Heart left ventricle (tissue), 16 donors: ENCODE data around the gene NDUFS8. TPM values are rescaled to one million over a fixed set of nuclear protein-coding genes. Genes with fewer than 3 reads are reported as not detected.

Experiments used
- ATAC-seq, 4 donors: fragments of 200-7000 bp; cut with Tn5 transposase; one replicate each; pipeline ENCODE4 v1.9.1; 2020 to 2022; ENCODE audit warnings: moderate library complexity in 4 of 4, mild to moderate bottlenecking in 3 of 4, moderate number of reproducible peaks in 1 of 4
- DNase-seq, 5 donors: peaks; one replicate each; pipeline ENCODE4 v3.0.0-alpha.2; 2020
- H3K27ac ChIP-seq, 12 donors: fragments of 200-600 bp; sonication (generic) in 4 of 12; one replicate each; pipeline versions ENCODE4 v1.5.0 to v1.8.0; 2016 to 2022; ENCODE audit warnings: mild to moderate bottlenecking in 2 of 12
- H3K27me3 ChIP-seq, 9 donors: fragments of 200-600 bp; sonication (generic) in 2 of 9; one replicate each; pipeline versions ENCODE4 v1.5.1 to v1.8.0; 2016 to 2022; ENCODE audit warnings: mild to moderate bottlenecking in 3 of 9
- H3K36me3 ChIP-seq, 9 donors: fragments of 200-600 bp; sonication (generic) in 2 of 9; one replicate each; pipeline versions ENCODE4 v1.5.0 to v1.8.0; 2018 to 2022; ENCODE audit warnings: mild to moderate bottlenecking in 2 of 9
- H3K4me1 ChIP-seq, 12 donors: fragments of 200-600 bp; sonication (generic) in 4 of 12; one replicate each; pipeline versions ENCODE4 v1.5.0 to v1.8.0; 2016 to 2022; ENCODE audit warnings: mild to moderate bottlenecking in 3 of 12
- H3K4me3 ChIP-seq, 12 donors: fragments of 200-600 bp; sonication (generic) in 4 of 12; one replicate each; pipeline versions ENCODE4 v1.5.0 to v1.8.0; 2017 to 2022; ENCODE audit warnings: mild to moderate bottlenecking in 9 of 12, moderate library complexity in 4 of 12
- H3K9me3 ChIP-seq, 12 donors: fragments of 200-600 bp; sonication (generic) in 4 of 12; one replicate each; pipeline versions ENCODE4 v1.5.0 to v1.8.0; 2016 to 2022; ENCODE audit warnings: mild to moderate bottlenecking in 1 of 12
- POLR2A ChIP-seq, 2 donors: fragments of 450-650 bp; IDR thresholded peaks; one replicate each; pipeline ENCODE4 v1.6.1; 2017; ENCODE audit warnings: antibody characterized with exemption in 2 of 2, mild to moderate bottlenecking in 2 of 2, moderate library complexity in 2 of 2
- WGBS, 4 donors: extraction: QIAGEN DNeasy Blood & Tissue Kit in 2 of 4; methylation state at CpG; one replicate each; pipeline versions ENCODE4 v1.1.5 to v1.1.7; 2013 to 2018; 5-methylcytosine and 5-hydroxymethylcytosine counted together
- intact Hi-C, 10 donors: fragments of 100-400 bp; cut with DNase I; formaldehyde crosslinking; loops; one replicate each; pipeline versions ENCODE4 v1.11.1 to v1.14.2; 2022
- polyA plus RNA-seq, 2 donors: library from polyadenylated mRNA; stranded (reverse); fragments of 200-250 nt; gene quantifications; one replicate each; pipeline ENCODE4 v1.2.3, GENCODE V29; 2013
- total RNA-seq, 9 donors: library from RNA; depleted of rRNA in 2 of 9; stranded (reverse); fragments of >200 nt in 2 of 9; fragmentation: NEBNext Ultra II Directional in 3 of 9; extraction: Animal tissue kit (Norgen Biotek cat#: 25700) in 3 of 9; gene quantifications; one replicate each; pipeline versions ENCODE4 v1.1.0 to v1.2.4, GENCODE V29; 2016 to 2023
- TF ChIP-seq, protein P1 (sequence below), 12 donors: fragments of 200-600 bp; sonication (generic) in 4 of 12; IDR thresholded peaks; one replicate each; pipeline versions ENCODE4 v1.5.0 to v1.8.0; 2018 to 2022; ENCODE audit warnings: antibody characterized with exemption in 12 of 12, mild to moderate bottlenecking in 5 of 12
- donor health status: ischemic (EF 13 %, LVEDD 7.1; RV severe dilation, severe dysfunction).
- donor health status: healthy with polysubstance abuse.
- donor health status: DM: no; HTN: yes; CAD: no.
- donor health status: DM: no; HTN: no; CAD: no.
- donor health status: ischemic (EF 25% LVEDD 6.9; RV normal size, moderate dysfunction).
- donor health status: ischemic (EF 25% LVEDD 5.7; RV mildly dilated, moderate dysfunction).
- donor health status: healthy.
- donor health status: DM: yes; HTN: yes; CAD: no.
- donor health status: ischemic (EF 35%, LVEDD 5.7; RV mildly dilated, moderate dysfunction).
- donor health status: nonischemic (EF 11% LVEDD 7.7; RV severe dilation, severe dysfunction).
- donor health status: DM: yes; HTN: yes; CAD: no.
- donor health status: PGD.
- donor health status: ischemic (EF 29% LVEDD 5.4; RV normal size, mild dysfunction).
- donor health status: nonischemic (EF 23%, LVEDD 6.1; RV moderate dilation, normal function).

NDUFS8 gene
- total and polyA plus RNA-seq, 11 donors, result 262 to 948 (median 365) TPM

DNA sequence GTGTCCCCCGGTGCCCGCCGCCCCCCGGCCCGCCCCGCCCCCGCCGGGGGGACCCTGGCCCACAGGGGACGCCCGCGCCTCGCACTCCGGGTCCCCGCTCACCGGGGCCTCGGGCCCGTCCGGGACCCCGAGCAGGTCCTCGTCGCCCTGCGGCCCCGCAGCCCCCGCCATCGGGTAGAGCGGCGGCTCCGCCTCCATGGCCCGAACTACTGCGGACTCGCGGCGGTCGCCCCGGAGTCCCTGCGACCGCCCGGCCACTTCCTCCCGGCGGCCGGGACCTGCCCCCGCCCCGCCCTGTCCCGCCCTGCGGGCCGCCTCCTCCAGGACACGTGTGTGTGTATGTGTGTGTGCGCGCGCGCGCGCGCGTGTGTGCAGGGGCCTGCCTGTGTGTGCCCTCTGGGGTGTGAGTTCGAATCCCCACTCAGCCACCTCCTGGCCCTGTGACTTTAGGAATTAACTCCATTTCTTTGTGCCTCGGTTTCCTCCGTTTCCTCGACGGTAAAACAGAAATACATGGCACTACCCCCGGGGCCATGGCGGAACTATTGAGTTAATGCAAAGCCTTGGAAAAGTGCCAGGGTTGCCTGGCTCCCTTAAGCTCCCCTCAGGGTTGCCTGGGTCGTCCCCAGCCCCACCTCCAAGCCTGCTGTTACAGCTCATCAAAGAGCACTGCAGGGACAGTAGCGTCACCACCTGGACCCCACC, 26.5 kb upstream of the NDUFS8 start, which contains the start of gene UNC93B1:
UNC93B1 (minus strand) TSS at position 252 of the 705 bp plus-strand sequence; CDS start at position 198, 54 bp downstream.
- DNase-seq (peak; percentile 90 to 96 (median 93)), ATAC-seq (peak; percentile 82 to 96 (median 90))
- peak within 1 kb of the TSS in 11 of 12 donors; percentile 53 to 94 (median 72) for H3K27ac ChIP-seq
- H3K27me3 ChIP-seq, result no peaks in the 10 kb centered on the region
- no peaks in the 10 kb centered on the region for H3K9me3 ChIP-seq
- intact Hi-C loops, result loop anchor here in 1 of 10 donors (5.0 to 10.0 kb wide), 2 partner anchors 33 to 201 kb away; partner anchors contain the start of gene TCIRG1
- WGBS, 4 donors, result 3 to 10% (median 6%) methylated on average over 26 to 64 of the region's 64 CpGs
- H3K4me1 ChIP-seq, result peaks cover 0 to 37% (median 9%) of the 10 kb centered on the region in 12 donors
- TF ChIP-seq, protein P1, sequence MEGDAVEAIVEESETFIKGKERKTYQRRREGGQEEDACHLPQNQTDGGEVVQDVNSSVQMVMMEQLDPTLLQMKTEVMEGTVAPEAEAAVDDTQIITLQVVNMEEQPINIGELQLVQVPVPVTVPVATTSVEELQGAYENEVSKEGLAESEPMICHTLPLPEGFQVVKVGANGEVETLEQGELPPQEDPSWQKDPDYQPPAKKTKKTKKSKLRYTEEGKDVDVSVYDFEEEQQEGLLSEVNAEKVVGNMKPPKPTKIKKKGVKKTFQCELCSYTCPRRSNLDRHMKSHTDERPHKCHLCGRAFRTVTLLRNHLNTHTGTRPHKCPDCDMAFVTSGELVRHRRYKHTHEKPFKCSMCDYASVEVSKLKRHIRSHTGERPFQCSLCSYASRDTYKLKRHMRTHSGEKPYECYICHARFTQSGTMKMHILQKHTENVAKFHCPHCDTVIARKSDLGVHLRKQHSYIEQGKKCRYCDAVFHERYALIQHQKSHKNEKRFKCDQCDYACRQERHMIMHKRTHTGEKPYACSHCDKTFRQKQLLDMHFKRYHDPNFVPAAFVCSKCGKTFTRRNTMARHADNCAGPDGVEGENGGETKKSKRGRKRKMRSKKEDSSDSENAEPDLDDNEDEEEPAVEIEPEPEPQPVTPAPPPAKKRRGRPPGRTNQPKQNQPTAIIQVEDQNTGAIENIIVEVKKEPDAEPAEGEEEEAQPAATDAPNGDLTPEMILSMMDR (IDR thresholded peaks at IDR 0.05), result no peak
- peak in 1 of 2 donors; percentile 61 for TF ChIP-seq POLR2A (IDR thresholded peaks at IDR 0.05)
- peak within 1 kb of the TSS; percentile 57 to 86 (median 70) for H3K4me3 ChIP-seq
- H3K36me3 ChIP-seq, result peaks cover 0 to 2% (median 0%) of the 10 kb centered on the region in 9 donors

DNA sequence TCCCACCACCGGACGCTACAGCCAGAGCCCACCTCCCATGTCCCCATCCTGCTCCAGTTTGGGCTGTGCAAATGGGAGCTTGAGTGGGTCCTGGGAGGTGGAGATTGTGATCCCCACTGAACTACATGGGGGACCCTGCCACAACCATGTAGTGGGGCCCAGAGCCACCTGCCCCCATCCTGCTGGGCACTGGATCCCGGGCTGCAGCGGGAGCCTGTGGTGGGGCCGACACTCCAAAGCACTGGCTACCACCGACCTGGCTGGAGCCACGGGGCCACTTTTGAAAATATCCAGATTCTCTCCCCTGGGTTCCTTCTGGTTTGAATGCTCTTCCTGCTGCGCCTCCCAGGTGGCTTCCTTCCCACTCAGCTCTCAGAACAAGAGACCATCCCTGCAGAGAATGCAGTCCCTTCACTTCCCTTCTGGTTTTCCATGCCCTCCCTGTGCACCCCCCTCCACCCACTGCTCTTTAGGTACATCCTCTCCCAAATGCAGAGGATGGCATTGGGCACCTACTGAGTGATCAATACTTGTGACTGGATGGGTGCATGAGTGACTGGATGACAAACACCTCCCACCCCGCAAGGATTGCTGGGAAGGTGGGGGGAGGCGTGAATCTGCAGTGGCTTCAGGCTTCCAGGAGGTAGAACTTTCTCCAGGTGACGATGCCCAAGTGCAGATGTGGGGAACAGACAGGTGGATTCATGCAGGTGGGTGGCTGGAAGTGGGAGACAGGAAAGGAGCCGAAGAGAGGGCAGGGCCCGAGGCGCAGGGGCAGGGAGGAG, 25.7 kb upstream of the NDUFS8 start:
- ATAC-seq (no peak), DNase-seq (peak in 1 of 5 donors; percentile 20)
- H3K27ac ChIP-seq, result no peak overlapping the region
- H3K27me3 ChIP-seq, result no peaks in the 10 kb centered on the region
- 68 to 83% (median 76%) methylated on average over 10 to 14 of the region's 14 CpGs for WGBS, 4 donors
- H3K4me3 ChIP-seq, result peak overlapping the region in 10 of 12 donors; percentile 57 to 86 (median 69)
- no peaks in the 10 kb centered on the region for H3K36me3 ChIP-seq
- no peaks in the 10 kb centered on the region for H3K9me3 ChIP-seq
- intact Hi-C loops, result loop anchor here in 1 of 10 donors (5.0 to 10.0 kb wide), 2 partner anchors 33 to 200 kb away; partner anchors contain the start of gene TCIRG1
- TF ChIP-seq, protein P1 (IDR thresholded peaks at IDR 0.05), result no peak
- peaks cover 0 to 37% (median 13%) of the 10 kb centered on the region in 12 donors for H3K4me1 ChIP-seq

DNA sequence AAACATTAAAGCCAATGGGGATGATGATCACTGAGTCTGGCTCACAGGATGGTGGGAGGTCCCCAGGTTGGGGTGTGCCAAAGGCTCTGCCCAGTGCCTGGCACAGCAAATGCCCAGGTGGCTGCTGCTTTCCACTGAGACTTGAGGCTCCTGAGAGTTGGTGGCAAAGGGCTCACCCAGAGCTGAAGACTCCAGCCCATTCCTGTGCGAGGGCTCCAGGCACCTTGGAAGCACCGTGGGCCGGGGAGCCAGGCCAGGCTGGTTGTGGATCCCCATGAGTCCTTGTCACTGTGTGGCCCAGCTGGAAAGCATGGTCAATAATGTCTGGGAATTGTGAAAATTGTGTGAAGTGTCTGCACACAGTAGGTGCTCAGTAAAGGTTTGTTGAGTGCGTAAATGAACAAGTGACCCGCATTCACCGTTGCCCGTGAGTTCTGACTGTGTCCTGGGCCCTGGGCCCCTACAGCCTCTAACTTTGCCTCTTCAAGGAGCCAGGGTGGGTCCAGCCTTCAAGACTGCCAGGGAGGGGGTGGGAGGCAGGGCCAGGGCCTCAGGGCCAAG, 23.8 kb upstream of the NDUFS8 start:
- ATAC-seq, result no peak
- peaks cover 0 to 56% (median 29%) of the 10 kb centered on the region in 12 donors for H3K4me1 ChIP-seq
- no peak for DNase-seq
- H3K27me3 ChIP-seq, result no peaks in the 10 kb centered on the region
- H3K36me3 ChIP-seq, result no peaks in the 10 kb centered on the region
- TF ChIP-seq POLR2A (IDR thresholded peaks at IDR 0.05), result no peak
- TF ChIP-seq, protein P1 (IDR thresholded peaks at IDR 0.05), result no peak
- no peak overlapping the region for H3K27ac ChIP-seq
- no peaks in the 10 kb centered on the region for H3K9me3 ChIP-seq
- no peak overlapping the region for H3K4me3 ChIP-seq
- intact Hi-C loops, result loop anchor here in 1 of 10 donors (10.0 kb wide), 1 partner anchor 198 kb away; no protein-coding TSS in a partner anchor
- 96 to 98% (median 97%) methylated on average over 5 to 7 of the region's 7 CpGs for WGBS, 4 donors
